ENCODE measurements around the gene GRB10.

The GRB10 gene

GRCh38 chr7:50711271-50712175, 71.2 kb downstream of the GRB10 start:
- no peak for TF ChIP-seq CTCF (IDR thresholded peaks at IDR 0.05; ENCODE audit: low read depth, low read length)
- H3K4me3 ChIP-seq (ENCODE audit: low read depth, low read length), result no peak overlapping the region

GRCh38 chr7:50710441-50711154, 72.1 kb downstream of the GRB10 start:
- no peak overlapping the region for H3K4me3 ChIP-seq (ENCODE audit: low read depth, low read length)
- TF ChIP-seq CTCF (IDR thresholded peaks at IDR 0.05; ENCODE audit: low read depth, low read length), result no peak

- no peak overlapping the region for H3K4me3 ChIP-seq (ENCODE audit: low read depth, low read length)
- TF ChIP-seq CTCF (IDR thresholded peaks at IDR 0.05; ENCODE audit: low read depth, low read length), result no peak
Measured at GRCh38 chr7:50709151-50709550, 73.5 kb downstream of the GRB10 start.

GRCh38 chr7:50707236-50708006, 75.3 kb downstream of the GRB10 start:
- H3K4me3 ChIP-seq (ENCODE audit: low read depth, low read length), result no peak overlapping the region
- TF ChIP-seq CTCF (IDR thresholded peaks at IDR 0.05; ENCODE audit: low read depth, low read length), result no peak

GRCh38 chr7:50706469-50706937, 76.2 kb downstream of the GRB10 start:
- H3K4me3 ChIP-seq (ENCODE audit: low read depth, low read length), result no peak overlapping the region
- no peak for TF ChIP-seq CTCF (IDR thresholded peaks at IDR 0.05; ENCODE audit: low read depth, low read length)

- no peak overlapping the region for H3K4me3 ChIP-seq (ENCODE audit: low read depth, low read length)
- TF ChIP-seq CTCF (IDR thresholded peaks at IDR 0.05; ENCODE audit: low read depth, low read length), result no peak
Measured at GRCh38 chr7:50704844-50705243, 77.9 kb downstream of the GRB10 start.

All from WI38 (cell line).